Hepatocyte (in vitro differentiated cells): ENCODE results near the gene STX8. TPM values are rescaled to one million over a fixed set of nuclear protein-coding genes. Genes with fewer than 3 reads are reported as not detected.

Experiments used
- DNase-seq: peaks from one replicate; pipeline ENCODE4 v3.0.0-alpha.2; 2016; ENCODE audit warnings: low spot score
- H2AFZ ChIP-seq: fragments of 200-600 bp; sonication (generic); 2 replicates; pipeline ENCODE4 v1.6.0; 2016; ENCODE audit warnings: antibody characterized with exemption, mild to moderate bottlenecking
- H3K27ac ChIP-seq: fragments of 200-600 bp; sonication (generic); 2 replicates; pipeline ENCODE4 v1.5.1; 2016; ENCODE audit warnings: mild to moderate bottlenecking
- H3K27me3 ChIP-seq: fragments of 200-600 bp; sonication (generic); 2 replicates; pipeline ENCODE4 v1.6.1; 2016
- H3K36me3 ChIP-seq: fragments of 200-600 bp; sonication (generic); replicated peaks from 2 replicates; pipeline ENCODE4 v1.5.1; 2016; ENCODE audit warnings: low read depth; ENCODE audit not compliant: insufficient read depth
- H3K4me1 ChIP-seq: fragments of 200-600 bp; sonication (generic); 2 replicates; pipeline ENCODE4 v1.5.1; 2016; ENCODE audit warnings: mild to moderate bottlenecking, moderate library complexity; ENCODE audit not compliant: insufficient read depth
- H3K4me2 ChIP-seq: fragments of 200-600 bp; sonication (generic); 2 replicates; pipeline ENCODE4 v1.6.0; 2016
- H3K4me3 ChIP-seq: fragments of 200-600 bp; sonication (generic); 2 replicates; pipeline ENCODE4 v1.5.1; 2016; ENCODE audit warnings: mild to moderate bottlenecking
- H3K79me2 ChIP-seq: fragments of 200-600 bp; sonication (generic); 2 replicates; pipeline ENCODE4 v1.6.0; 2017; ENCODE audit warnings: mild to moderate bottlenecking
- H3K9me2 ChIP-seq: fragments of 200-600 bp; sonication (generic); replicated peaks from 2 replicates; pipeline ENCODE4 v1.6.0; 2017; ENCODE audit warnings: mild to moderate bottlenecking; ENCODE audit not compliant: insufficient read depth
- H3K9me3 ChIP-seq: fragments of 200-600 bp; sonication (generic); 2 replicates; pipeline ENCODE4 v1.5.1; 2016; ENCODE audit warnings: low read depth, mild to moderate bottlenecking
- H4K20me1 ChIP-seq: fragments of 200-600 bp; sonication (generic); 2 replicates; pipeline ENCODE4 v1.6.0; 2016; ENCODE audit warnings: mild to moderate bottlenecking; ENCODE audit not compliant: insufficient read depth, poor library complexity, severe bottlenecking
- CTCF ChIP-seq: fragments of 200-600 bp; sonication (generic); IDR thresholded peaks from 2 replicates; pipeline ENCODE4 v1.5.1; 2016; ENCODE audit warnings: antibody characterized with exemption, mild to moderate bottlenecking; ENCODE audit not compliant: poor library complexity
- EZH2 ChIP-seq: fragments of 200-600 bp; sonication (generic); IDR thresholded peaks from 2 replicates; pipeline ENCODE4 v1.6.1; 2016; ENCODE audit warnings: antibody characterized with exemption, mild to moderate bottlenecking, borderline replicate concordance
- EZH2phosphoT487 ChIP-seq: fragments of 200-600 bp; sonication (generic); IDR thresholded peaks from one replicate; pipeline ENCODE4 v1.6.1; 2018; ENCODE audit warnings: antibody characterized with exemption, mild to moderate bottlenecking, low read depth, moderate library complexity; ENCODE audit not compliant: unreplicated experiment, severe bottlenecking
- WGBS: methylation state at CpG from one replicate; pipeline ENCODE4 v1.1.6; 2016; ENCODE audit warnings: low lambda C conversion rate; ENCODE audit errors: missing lambda C conversion rate; 5-methylcytosine and 5-hydroxymethylcytosine counted together
- polyA plus RNA-seq: library from polyadenylated mRNA; unstranded; fragments of >200 nt; fragmentation: Nextera tagmentation; extraction: Ambion mirVana; gene quantifications from 2 replicates; pipeline ENCODE4 v1.2.1, GENCODE V29; 2016
- total RNA-seq: library from RNA; depleted of rRNA; stranded (reverse); fragments of >200 nt; gene quantifications from 2 replicates; pipeline ENCODE4 v1.2.3, GENCODE V29; 2014

The STX8 gene
- total and polyA plus RNA-seq, 2 experiments from 2014 or later, result 40.6 to 64.7 TPM

DNA sequence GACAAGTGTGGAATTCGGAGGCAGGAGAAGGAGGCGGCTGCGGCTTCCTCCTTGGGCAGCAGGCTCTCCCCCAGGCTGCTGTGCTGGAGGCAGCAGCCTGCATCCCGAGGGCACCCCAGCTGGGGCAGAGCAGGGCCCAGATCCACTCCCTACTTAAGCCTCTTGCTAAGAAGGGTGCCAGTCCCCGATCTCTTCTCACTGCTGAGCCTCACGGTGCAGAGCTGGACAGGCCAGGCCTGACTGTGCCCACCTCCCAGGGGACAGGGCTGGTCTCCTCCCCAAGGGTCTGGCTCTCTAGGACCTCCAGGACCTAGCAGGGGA lies 343.5 kb downstream of the STX8 start:
- Histone ChIP-seq H3K9me3 (no peaks in the 10 kb centered on the region), H3K27ac (no peak overlapping the region), H3K9me2 (no peaks in the 10 kb centered on the region), H2AFZ (no peak overlapping the region), H3K27me3 (no peaks in the 10 kb centered on the region), H3K36me3 (no peaks in the 10 kb centered on the region), H3K4me2 (no peak overlapping the region), H3K4me1 (peaks cover 3% of the 10 kb centered on the region), H4K20me1 (no peaks in the 10 kb centered on the region), H3K79me2 (no peaks in the 10 kb centered on the region), H3K4me3 (no peak overlapping the region)
- 85% methylated on average over 6 of the region's 6 CpGs for WGBS
- TF ChIP-seq EZH2phosphoT487, result no peak
- no peak for TF ChIP-seq EZH2
- TF ChIP-seq CTCF, result no peak
- DNase-seq, result no peak

DNA sequence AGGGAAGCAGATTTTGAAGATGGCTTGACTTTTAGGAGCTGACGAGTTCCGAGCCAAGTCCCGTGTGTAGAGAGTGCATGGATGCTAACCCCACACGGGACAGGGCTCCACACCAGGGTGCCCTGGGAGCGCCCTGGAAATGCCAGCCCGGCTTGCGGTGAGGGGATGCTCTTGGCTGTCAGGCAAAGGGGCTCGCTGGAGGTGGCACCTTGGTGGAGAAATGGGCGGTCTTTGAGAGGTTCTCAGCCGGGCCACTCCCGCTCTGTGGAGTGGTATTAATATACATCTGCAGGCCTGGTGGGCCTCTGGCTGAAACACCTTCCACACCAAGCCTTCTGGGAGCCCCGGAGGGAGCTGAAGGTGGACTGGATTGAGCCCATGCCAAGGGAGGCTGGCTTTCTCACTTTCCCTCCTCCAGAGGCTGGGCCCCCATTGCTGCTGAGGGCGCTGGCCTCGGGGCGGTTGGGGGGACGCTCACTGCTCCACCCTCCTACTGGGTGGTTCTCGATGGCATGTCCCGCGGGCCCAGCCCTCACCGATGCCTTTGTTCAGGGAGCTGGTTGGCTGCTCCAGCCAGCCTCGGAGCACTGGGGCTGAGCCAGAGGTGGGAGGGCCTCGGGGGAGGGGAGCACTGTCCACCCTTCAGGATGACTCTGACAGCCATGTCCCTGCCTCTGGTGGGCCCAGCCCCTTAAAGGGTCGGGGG lies 344.0 kb downstream of the STX8 start:
- no peaks in the 10 kb centered on the region for H3K9me2 ChIP-seq
- no peak overlapping the region for H3K4me2 ChIP-seq
- TF ChIP-seq EZH2 (no peak), CTCF (no peak), EZH2phosphoT487 (no peak)
- no peak overlapping the region for H2AFZ ChIP-seq
- DNase-seq, result no peak
- no peaks in the 10 kb centered on the region for H3K79me2 ChIP-seq
- H3K36me3 ChIP-seq, result no peaks in the 10 kb centered on the region
- WGBS, result 94% methylated on average over 23 of the region's 23 CpGs
- peaks cover 3% of the 10 kb centered on the region for H3K4me1 ChIP-seq
- H3K27ac ChIP-seq, result no peak overlapping the region
- H3K9me3 ChIP-seq, result no peaks in the 10 kb centered on the region
- H4K20me1 ChIP-seq, result no peaks in the 10 kb centered on the region
- no peaks in the 10 kb centered on the region for H3K27me3 ChIP-seq
- H3K4me3 ChIP-seq, result no peak overlapping the region

DNA sequence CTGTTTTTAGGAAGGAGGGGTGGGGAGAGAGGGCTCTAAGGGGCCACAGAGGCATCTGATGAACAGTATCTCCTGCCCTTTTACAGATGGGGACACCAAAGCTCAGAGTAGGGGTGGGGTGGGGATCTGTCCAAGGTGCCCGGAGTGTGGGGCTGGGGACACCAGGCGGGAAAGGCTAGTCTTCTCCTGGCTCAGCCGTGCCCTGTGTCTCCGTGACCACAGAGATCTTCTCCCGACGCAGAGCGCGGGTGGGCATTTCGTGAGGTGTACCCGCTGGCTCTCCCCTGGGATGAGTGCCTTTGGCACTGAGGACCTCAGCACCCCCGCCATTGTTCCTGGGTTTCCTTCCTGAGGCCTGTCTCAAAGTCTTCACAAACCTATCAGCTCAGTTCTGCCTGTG lies 344.8 kb downstream of the STX8 start:
- Histone ChIP-seq H3K36me3 (no peaks in the 10 kb centered on the region), H2AFZ (no peak overlapping the region), H3K27me3 (no peaks in the 10 kb centered on the region), H3K27ac (no peak overlapping the region), H3K4me3 (no peak overlapping the region), H4K20me1 (no peaks in the 10 kb centered on the region), H3K4me1 (peaks cover 3% of the 10 kb centered on the region), H3K9me2 (no peaks in the 10 kb centered on the region), H3K79me2 (no peaks in the 10 kb centered on the region), H3K4me2 (no peak overlapping the region), H3K9me3 (no peaks in the 10 kb centered on the region)
- TF ChIP-seq EZH2phosphoT487 (no peak), CTCF (no peak), EZH2 (no peak)
- DNase-seq, result no peak
- WGBS, result 95% methylated on average over 6 of the region's 11 CpGs

DNA sequence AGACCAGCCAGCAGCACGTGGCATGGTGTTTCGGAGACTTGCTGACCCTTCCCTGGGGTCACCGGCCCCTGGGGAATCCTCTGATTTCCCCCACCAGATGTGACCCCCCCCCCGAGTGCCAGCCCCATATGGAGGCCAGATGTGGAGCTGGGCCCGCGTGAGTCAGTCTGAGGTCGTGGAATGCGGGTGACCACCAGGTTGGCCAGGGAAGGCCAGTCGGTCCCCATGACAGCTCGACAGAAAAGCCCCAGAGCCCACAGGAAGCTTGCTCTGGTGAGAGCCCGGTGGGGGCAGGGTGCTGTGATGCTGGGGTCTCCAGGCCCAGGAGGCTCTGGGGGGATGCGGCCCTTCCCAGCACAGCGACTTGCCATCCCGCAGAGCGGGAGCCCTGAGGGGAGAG lies 345.3 kb downstream of the STX8 start:
- 74% methylated on average over 12 of the region's 15 CpGs for WGBS
- H3K4me2 ChIP-seq, result no peak overlapping the region

More for the DNA sequence above, 345.3 kb downstream of the STX8 start:
- DNase-seq, result no peak
- no peak overlapping the region for H3K27ac ChIP-seq
- H3K4me3 ChIP-seq, result no peak overlapping the region
- H3K79me2 ChIP-seq, result no peaks in the 10 kb centered on the region
- no peaks in the 10 kb centered on the region for H3K36me3 ChIP-seq
- TF ChIP-seq CTCF, result no peak
- no peak for TF ChIP-seq EZH2
- TF ChIP-seq EZH2phosphoT487, result no peak
- no peaks in the 10 kb centered on the region for H3K9me3 ChIP-seq
- H4K20me1 ChIP-seq, result no peaks in the 10 kb centered on the region
- no peak overlapping the region for H2AFZ ChIP-seq
- H3K27me3 ChIP-seq, result no peaks in the 10 kb centered on the region
- peaks cover 3% of the 10 kb centered on the region for H3K4me1 ChIP-seq
- H3K9me2 ChIP-seq, result no peaks in the 10 kb centered on the region
